ENCODE data around the gene PDHA2. TPM values are rescaled to one million over a fixed set of nuclear protein-coding genes. Genes with fewer than 3 reads are reported as not detected.

Gene PDHA2
- total and polyA plus RNA-seq, 2 experiments from 2014 or later: not detected

DNA sequence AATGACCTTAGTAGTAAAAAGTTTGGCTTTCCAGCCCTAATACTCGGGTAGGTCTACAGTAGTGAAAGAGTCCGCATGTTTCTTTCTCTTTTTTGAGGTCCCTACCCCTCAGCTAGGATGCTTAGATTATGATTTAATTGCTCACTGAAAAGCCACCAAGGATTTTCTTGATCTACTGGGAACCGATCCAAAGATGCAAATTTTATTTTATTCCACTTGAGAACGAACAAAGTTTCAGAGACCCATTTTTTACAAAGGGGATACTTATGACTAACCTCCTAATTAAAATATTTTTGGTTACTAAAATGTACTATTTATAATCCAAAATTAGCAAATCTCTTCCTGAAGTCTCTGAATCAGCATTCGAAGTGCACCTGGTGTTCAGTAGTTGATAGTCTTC lies 14.3 kb upstream of the PDHA2 start:
- DNase-seq: no peak
- no peak overlapping the region for H2AFZ ChIP-seq
- in situ Hi-C loops (cut with MboI): loop anchor here (25.0 kb wide), 1 partner anchor 663 kb away; no protein-coding TSS in a partner anchor
- H3K9me2 ChIP-seq (ENCODE audit: insufficient read depth): no peaks in the 10 kb centered on the region
- no peak for TF ChIP-seq EZH2 (IDR thresholded peaks at IDR 0.05; ENCODE audit: insufficient read depth, poor library complexity, severe bottlenecking)
- TF ChIP-seq EZH2phosphoT487 (IDR thresholded peaks at IDR 0.05; ENCODE audit: insufficient read depth, low read depth): no peak
- no peak overlapping the region for H3K4me3 ChIP-seq
- H3K27ac ChIP-seq: no peak overlapping the region
- H3K4me2 ChIP-seq (ENCODE audit: unreplicated experiment): no peak overlapping the region
- no peak overlapping the region for H3K9ac ChIP-seq
- H3K79me2 ChIP-seq (ENCODE audit: insufficient read depth): no peaks in the 10 kb centered on the region
- H4K20me1 ChIP-seq (ENCODE audit: insufficient read depth): no peaks in the 10 kb centered on the region
- no peaks in the 10 kb centered on the region for H3K9me3 ChIP-seq (ENCODE audit: low read depth)
- 13 to 25% methylated on average over 5 of the region's 5 CpGs for whole genome bisulfite sequencing, 2 experiments (ENCODE audit: low coverage in 1 of 2, low lambda C conversion rate in 2 of 2, missing lambda C conversion rate in 2 of 2)
- H3K36me3 ChIP-seq (ENCODE audit: low read depth): no peaks in the 10 kb centered on the region
- H3K27me3 ChIP-seq (replicated peaks; ENCODE audit: insufficient read depth): no peaks in the 10 kb centered on the region
- no peaks in the 10 kb centered on the region for H3F3A ChIP-seq (ENCODE audit: insufficient read depth)
- no peaks in the 10 kb centered on the region for H3K4me1 ChIP-seq (ENCODE audit: insufficient read depth)

GRCh38 chr4:95830651-95831050 lies 9.2 kb upstream of the PDHA2 start:
- in situ Hi-C loops (cut with MboI): loop anchor here (25.0 kb wide), 1 partner anchor 668 kb away; no protein-coding TSS in a partner anchor
- Histone ChIP-seq H3K4me3 (no peak overlapping the region), H3K4me2 (ENCODE audit: unreplicated experiment) (no peak overlapping the region), H2AFZ (no peak overlapping the region), H3K9me2 (ENCODE audit: insufficient read depth) (no peaks in the 10 kb centered on the region), H3K27me3 (replicated peaks; ENCODE audit: insufficient read depth) (no peaks in the 10 kb centered on the region), H3F3A (ENCODE audit: insufficient read depth) (no peaks in the 10 kb centered on the region), H3K4me1 (ENCODE audit: insufficient read depth) (no peaks in the 10 kb centered on the region), H3K27ac (no peak overlapping the region), H4K20me1 (ENCODE audit: insufficient read depth) (no peaks in the 10 kb centered on the region), H3K36me3 (ENCODE audit: low read depth) (no peaks in the 10 kb centered on the region), H3K9me3 (ENCODE audit: low read depth) (no peaks in the 10 kb centered on the region), H3K9ac (no peak overlapping the region), H3K79me2 (ENCODE audit: insufficient read depth) (no peaks in the 10 kb centered on the region)
- no peak for TF ChIP-seq EZH2phosphoT487 (IDR thresholded peaks at IDR 0.05; ENCODE audit: insufficient read depth, low read depth)
- TF ChIP-seq EZH2 (IDR thresholded peaks at IDR 0.05; ENCODE audit: insufficient read depth, poor library complexity, severe bottlenecking): no peak
- no peak for DNase-seq
- 32 to 53% methylated on average over 2 of the region's 2 CpGs for WGBS, 2 experiments (ENCODE audit: low coverage in 1 of 2, low lambda C conversion rate in 2 of 2, missing lambda C conversion rate in 2 of 2)

DNA sequence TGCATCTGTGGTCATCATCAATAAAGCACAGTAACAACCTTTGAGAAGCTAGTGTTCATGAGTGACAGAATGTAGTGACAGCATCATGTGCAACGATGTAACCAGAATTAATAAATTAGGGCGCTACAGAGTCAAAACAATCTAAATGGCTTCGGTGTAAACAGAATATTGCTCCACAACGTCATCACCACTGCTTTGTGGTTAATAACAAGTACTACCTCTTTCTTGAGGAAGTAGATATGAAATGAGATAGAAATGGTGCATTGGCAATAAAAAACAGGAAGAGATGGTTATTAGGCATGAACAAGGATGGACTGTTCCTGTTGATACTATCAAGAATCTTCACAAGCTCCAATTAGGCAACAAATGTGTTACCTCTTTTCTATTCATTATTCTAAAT lies 8.7 kb upstream of the PDHA2 start:
- Histone ChIP-seq H3K9me2 (ENCODE audit: insufficient read depth) (no peaks in the 10 kb centered on the region), H3K36me3 (ENCODE audit: low read depth) (no peaks in the 10 kb centered on the region), H3F3A (ENCODE audit: insufficient read depth) (no peaks in the 10 kb centered on the region), H2AFZ (no peak overlapping the region), H3K9ac (no peak overlapping the region), H3K27ac (no peak overlapping the region), H3K4me3 (no peak overlapping the region), H3K79me2 (ENCODE audit: insufficient read depth) (no peaks in the 10 kb centered on the region), H4K20me1 (ENCODE audit: insufficient read depth) (no peaks in the 10 kb centered on the region), H3K4me1 (ENCODE audit: insufficient read depth) (no peaks in the 10 kb centered on the region), H3K27me3 (replicated peaks; ENCODE audit: insufficient read depth) (no peaks in the 10 kb centered on the region), H3K4me2 (ENCODE audit: unreplicated experiment) (no peak overlapping the region), H3K9me3 (ENCODE audit: low read depth) (no peaks in the 10 kb centered on the region)
- no peak for TF ChIP-seq EZH2 (IDR thresholded peaks at IDR 0.05; ENCODE audit: insufficient read depth, poor library complexity, severe bottlenecking)
- TF ChIP-seq EZH2phosphoT487 (IDR thresholded peaks at IDR 0.05; ENCODE audit: insufficient read depth, low read depth): no peak
- DNase-seq: no peak
- in situ Hi-C loops (cut with MboI): loop anchor here (25.0 kb wide), 1 partner anchor 669 kb away; no protein-coding TSS in a partner anchor
- WGBS, 2 experiments (ENCODE audit: low coverage in 1 of 2, low lambda C conversion rate in 2 of 2, missing lambda C conversion rate in 2 of 2): 20 to 25% methylated on average over 4 of the region's 4 CpGs

GRCh38 chr4:95833711-95834194 lies 6.1 kb upstream of the PDHA2 start:
- in situ Hi-C loops (cut with MboI): loop anchor here (25.0 kb wide), 1 partner anchor 671 kb away; no protein-coding TSS in a partner anchor
- no peak overlapping the region for H3K27ac ChIP-seq
- no peaks in the 10 kb centered on the region for H3K9me3 ChIP-seq (ENCODE audit: low read depth)
- no peaks in the 10 kb centered on the region for H3K27me3 ChIP-seq (replicated peaks; ENCODE audit: insufficient read depth)
- no peaks in the 10 kb centered on the region for H3K36me3 ChIP-seq (ENCODE audit: low read depth)
- H3K4me3 ChIP-seq: no peak overlapping the region
- H3F3A ChIP-seq (ENCODE audit: insufficient read depth): no peaks in the 10 kb centered on the region
- no peak overlapping the region for H2AFZ ChIP-seq
- no peaks in the 10 kb centered on the region for H4K20me1 ChIP-seq (ENCODE audit: insufficient read depth)
- no peak for DNase-seq
- H3K79me2 ChIP-seq (ENCODE audit: insufficient read depth): no peaks in the 10 kb centered on the region
- H3K4me1 ChIP-seq (ENCODE audit: insufficient read depth): no peaks in the 10 kb centered on the region
- no peak overlapping the region for H3K9ac ChIP-seq
- no peak overlapping the region for H3K4me2 ChIP-seq (ENCODE audit: unreplicated experiment)
- TF ChIP-seq EZH2phosphoT487 (IDR thresholded peaks at IDR 0.05; ENCODE audit: insufficient read depth, low read depth) (no peak), EZH2 (IDR thresholded peaks at IDR 0.05; ENCODE audit: insufficient read depth, poor library complexity, severe bottlenecking) (no peak)
- H3K9me2 ChIP-seq (ENCODE audit: insufficient read depth): no peaks in the 10 kb centered on the region

GRCh38 chr4:95835672-95836071 lies 4.2 kb upstream of the PDHA2 start:
- TF ChIP-seq EZH2phosphoT487 (IDR thresholded peaks at IDR 0.05; ENCODE audit: insufficient read depth, low read depth) (no peak), EZH2 (IDR thresholded peaks at IDR 0.05; ENCODE audit: insufficient read depth, poor library complexity, severe bottlenecking) (no peak)
- Histone ChIP-seq H3K36me3 (ENCODE audit: low read depth) (no peaks in the 10 kb centered on the region), H3K9me3 (ENCODE audit: low read depth) (no peaks in the 10 kb centered on the region), H3K9me2 (ENCODE audit: insufficient read depth) (no peaks in the 10 kb centered on the region), H2AFZ (no peak overlapping the region), H3K4me3 (no peak overlapping the region), H3K4me1 (ENCODE audit: insufficient read depth) (no peaks in the 10 kb centered on the region), H4K20me1 (ENCODE audit: insufficient read depth) (no peaks in the 10 kb centered on the region), H3F3A (ENCODE audit: insufficient read depth) (no peaks in the 10 kb centered on the region), H3K79me2 (ENCODE audit: insufficient read depth) (no peaks in the 10 kb centered on the region), H3K27me3 (replicated peaks; ENCODE audit: insufficient read depth) (no peaks in the 10 kb centered on the region), H3K4me2 (ENCODE audit: unreplicated experiment) (no peak overlapping the region), H3K9ac (no peak overlapping the region), H3K27ac (no peak overlapping the region)
- in situ Hi-C loops (cut with MboI): loop anchor here (25.0 kb wide), 1 partner anchor 673 kb away; no protein-coding TSS in a partner anchor
- DNase-seq: no peak
- WGBS, 2 experiments (ENCODE audit: low coverage in 1 of 2, low lambda C conversion rate in 2 of 2, missing lambda C conversion rate in 2 of 2): 19 to 21% methylated on average over 3 of the region's 3 CpGs

Measured in GM23248 (cell line).